Upper lobe of left lung (tissue), 6 donors: ENCODE results near the gene CCDC110. TPM values are rescaled to one million over a fixed set of nuclear protein-coding genes. Genes with fewer than 3 reads are reported as not detected.

Experiments
- ATAC-seq, 2 donors: fragments of 200-7000 bp; cut with Tn5 transposase; one replicate each; pipeline ENCODE4 v1.9.1; 2022; ENCODE audit warnings: mild to moderate bottlenecking in 2 of 2, moderate library complexity in 2 of 2; ENCODE audit not compliant: low FRiP score in 2 of 2
- DNase-seq, 2 donors: peaks; one replicate each; pipeline ENCODE4 v3.0.0-alpha.2; 2019 to 2020
- H3K27ac ChIP-seq, 4 donors: fragments of 200-600 bp; sonication (generic); one replicate each; pipeline ENCODE4 v1.5.1; 2016 to 2019
- H3K27me3 ChIP-seq, 4 donors: fragments of 200-600 bp; sonication (generic); one replicate each; pipeline ENCODE4 v1.5.1; 2017 to 2019
- H3K36me3 ChIP-seq, 4 donors: fragments of 200-600 bp; sonication (generic); one replicate each; pipeline ENCODE4 v1.5.1; 2016 to 2019
- H3K4me1 ChIP-seq, 4 donors: fragments of 200-600 bp; sonication (generic); one replicate each; pipeline ENCODE4 v1.5.1; 2018 to 2019
- H3K4me3 ChIP-seq, 4 donors: fragments of 200-600 bp; sonication (generic); one replicate each; pipeline ENCODE4 v1.5.1; 2017 to 2019; ENCODE audit warnings: mild to moderate bottlenecking in 2 of 4, moderate library complexity in 1 of 4
- H3K9me3 ChIP-seq, 4 donors: fragments of 200-600 bp; sonication (generic); one replicate each; pipeline ENCODE4 v1.5.1; 2018 to 2019
- EP300 ChIP-seq, 4 donors: sonication (generic); formaldehyde crosslinking; IDR thresholded peaks; one replicate each; pipeline ENCODE4 v1.5.1; 2017; ENCODE audit warnings: antibody characterized with exemption in 4 of 4, control low read depth in 2 of 4
- POLR2A ChIP-seq, 4 donors: fragments of 450-650 bp; IDR thresholded peaks; one replicate each; pipeline ENCODE4 v1.5.1; 2016 to 2017; ENCODE audit warnings: antibody characterized with exemption in 4 of 4, mild to moderate bottlenecking in 2 of 4
- POLR2AphosphoS5 ChIP-seq, 2 donors: sonication (generic); formaldehyde crosslinking; IDR thresholded peaks; one replicate each; pipeline ENCODE4 v1.5.1; 2017; ENCODE audit warnings: antibody characterized with exemption in 2 of 2
- WGBS, 2 donors: methylation state at CpG; one replicate each; pipeline ENCODE4 v1.1.5; 2017 to 2018; 5-methylcytosine and 5-hydroxymethylcytosine counted together
- total RNA-seq, 6 donors: library from RNA; depleted of rRNA in 4 of 6; stranded (reverse); fragments of >200 nt in 4 of 6; gene quantifications; one replicate each; pipeline versions ENCODE4 v1.1.0 to v1.2.1, GENCODE V29; 2016 to 2021
- TF ChIP-seq, protein P1 (sequence below), 6 experiments: fragments of 450-650 bp in 4 of 6; fragments of 200-600 bp in 2 of 6; sonication (generic) in 2 of 6; IDR thresholded peaks; one replicate each; pipeline ENCODE4 v1.5.1; 2016 to 2019; ENCODE audit warnings: antibody characterized with exemption in 6 of 6
- donor health status: DM: no; HTN: no; CAD: no; lungs with moderate emphysema.
- donor health status: DM: no; HTN: yes; CAD: no; lungs with severe emphysema.

The CCDC110 gene
- total RNA-seq, 6 donors from 2014 or later: 0.15 to 0.79 (median 0.48) TPM; not detected in 2

- H3K9me3 ChIP-seq: no peaks in the 10 kb centered on the region
- no peak for DNase-seq
- no peak for ATAC-seq
- peaks cover 4 to 15% (median 11%) of the 10 kb centered on the region in 4 donors for H3K4me1 ChIP-seq
- H3K36me3 ChIP-seq: no peaks in the 10 kb centered on the region
- H3K4me3 ChIP-seq: no peak overlapping the region
- no peaks in the 10 kb centered on the region for H3K27me3 ChIP-seq
- 86 to 89% methylated on average over 5 of the region's 5 CpGs for WGBS, 2 donors
- TF ChIP-seq, protein P1, sequence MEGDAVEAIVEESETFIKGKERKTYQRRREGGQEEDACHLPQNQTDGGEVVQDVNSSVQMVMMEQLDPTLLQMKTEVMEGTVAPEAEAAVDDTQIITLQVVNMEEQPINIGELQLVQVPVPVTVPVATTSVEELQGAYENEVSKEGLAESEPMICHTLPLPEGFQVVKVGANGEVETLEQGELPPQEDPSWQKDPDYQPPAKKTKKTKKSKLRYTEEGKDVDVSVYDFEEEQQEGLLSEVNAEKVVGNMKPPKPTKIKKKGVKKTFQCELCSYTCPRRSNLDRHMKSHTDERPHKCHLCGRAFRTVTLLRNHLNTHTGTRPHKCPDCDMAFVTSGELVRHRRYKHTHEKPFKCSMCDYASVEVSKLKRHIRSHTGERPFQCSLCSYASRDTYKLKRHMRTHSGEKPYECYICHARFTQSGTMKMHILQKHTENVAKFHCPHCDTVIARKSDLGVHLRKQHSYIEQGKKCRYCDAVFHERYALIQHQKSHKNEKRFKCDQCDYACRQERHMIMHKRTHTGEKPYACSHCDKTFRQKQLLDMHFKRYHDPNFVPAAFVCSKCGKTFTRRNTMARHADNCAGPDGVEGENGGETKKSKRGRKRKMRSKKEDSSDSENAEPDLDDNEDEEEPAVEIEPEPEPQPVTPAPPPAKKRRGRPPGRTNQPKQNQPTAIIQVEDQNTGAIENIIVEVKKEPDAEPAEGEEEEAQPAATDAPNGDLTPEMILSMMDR (IDR thresholded peaks at IDR 0.05): no peak
- TF ChIP-seq EP300 (IDR thresholded peaks at IDR 0.05) (no peak), POLR2AphosphoS5 (IDR thresholded peaks at IDR 0.05) (no peak), POLR2A (IDR thresholded peaks at IDR 0.05) (no peak)
- no peak overlapping the region for H3K27ac ChIP-seq
Observed at GRCh38 chr4:185510806-185511205, 39.3 kb upstream of the CCDC110 start.

GRCh38 chr4:185508181-185508580 lies 36.6 kb upstream of the CCDC110 start:
- peaks cover 2 to 10% (median 4%) of the 10 kb centered on the region in 4 donors for H3K4me1 ChIP-seq
- WGBS, 2 donors: 64 to 75% methylated on average over 4 of the region's 4 CpGs
- no peaks in the 10 kb centered on the region for H3K36me3 ChIP-seq
- ATAC-seq (peak in 1 of 2 donors; percentile 60), DNase-seq (no peak)
- H3K27ac ChIP-seq: no peak overlapping the region
- no peaks in the 10 kb centered on the region for H3K9me3 ChIP-seq
- no peaks in the 10 kb centered on the region for H3K27me3 ChIP-seq
- no peak overlapping the region for H3K4me3 ChIP-seq
- TF ChIP-seq POLR2A (IDR thresholded peaks at IDR 0.05) (no peak), POLR2AphosphoS5 (IDR thresholded peaks at IDR 0.05) (no peak), EP300 (IDR thresholded peaks at IDR 0.05) (no peak)
- TF ChIP-seq, protein P1 (IDR thresholded peaks at IDR 0.05): no peak

GRCh38 chr4:185506422-185506821 lies 34.9 kb upstream of the CCDC110 start:
- 93 to 94% methylated on average over 20 of the region's 20 CpGs for WGBS, 2 donors
- Histone ChIP-seq H3K36me3 (peaks cover 0 to 10% (median 2%) of the 10 kb centered on the region in 4 donors), H3K27me3 (no peaks in the 10 kb centered on the region), H3K4me1 (no peaks in the 10 kb centered on the region), H3K9me3 (no peaks in the 10 kb centered on the region), H3K27ac (no peak overlapping the region), H3K4me3 (no peak overlapping the region)
- ATAC-seq: no peak
- peak in 1 of 2 donors; percentile 57 for DNase-seq
- TF ChIP-seq EP300 (IDR thresholded peaks at IDR 0.05) (no peak), POLR2AphosphoS5 (IDR thresholded peaks at IDR 0.05) (no peak), POLR2A (IDR thresholded peaks at IDR 0.05) (no peak)
- TF ChIP-seq, protein P1 (IDR thresholded peaks at IDR 0.05): no peak

DNA sequence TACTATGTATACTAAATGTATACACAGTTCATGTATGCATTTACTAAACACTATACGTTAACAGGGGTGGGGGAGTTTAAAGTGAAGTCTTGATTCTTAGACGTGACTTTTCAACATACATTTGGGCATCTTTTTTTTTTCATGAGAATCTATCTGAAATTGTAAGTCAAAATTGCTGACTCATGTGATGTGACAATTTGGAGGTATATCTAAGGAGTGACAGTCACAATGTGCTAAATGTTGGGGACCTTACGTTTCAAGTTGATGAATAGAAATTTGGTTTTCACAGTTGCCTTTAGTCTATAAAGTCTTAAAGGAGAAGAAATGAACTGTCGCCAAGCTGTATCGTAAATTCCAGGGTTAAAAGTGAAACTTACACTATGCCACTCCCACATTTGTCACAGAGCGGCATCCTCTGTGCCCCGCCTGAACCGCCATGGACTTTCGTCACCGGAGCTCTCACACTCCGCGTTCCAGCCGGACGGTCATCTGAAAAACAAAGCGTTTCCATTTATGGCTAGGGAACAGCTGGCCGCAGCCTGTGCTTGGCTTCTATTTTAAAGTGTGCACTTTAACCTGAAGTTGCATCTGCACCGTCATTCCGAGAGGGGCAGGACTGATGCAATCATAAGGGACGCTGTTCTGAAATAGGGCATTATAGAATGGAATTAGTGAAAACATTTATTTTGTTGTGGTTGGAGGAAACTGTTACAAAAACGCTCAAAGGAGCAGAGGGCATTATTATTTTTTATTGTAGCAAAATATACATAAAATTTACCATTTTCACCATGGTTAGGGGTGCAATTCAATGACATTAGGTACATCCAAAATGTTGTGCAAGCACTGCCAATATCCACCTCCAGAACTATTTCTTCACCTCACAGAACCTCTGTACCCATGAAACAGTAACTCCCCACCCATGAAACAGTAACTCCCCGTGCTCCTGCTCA lies 32.8 kb upstream of the CCDC110 start:
- H3K4me3 ChIP-seq: peak overlapping the region in 1 of 4 donors; percentile 19
- ATAC-seq (peak; percentile 38 to 71), DNase-seq (peak; percentile 17 to 39)
- WGBS, 2 donors: 70 to 80% methylated on average over 21 of the region's 21 CpGs
- H3K36me3 ChIP-seq: peaks cover 0 to 14% (median 2%) of the 10 kb centered on the region in 4 donors
- TF ChIP-seq POLR2AphosphoS5 (IDR thresholded peaks at IDR 0.05) (peak; percentile 85), EP300 (IDR thresholded peaks at IDR 0.05) (peak in 1 of 4 donors; percentile 64)
- TF ChIP-seq, protein P1 (IDR thresholded peaks at IDR 0.05): no peak
- peaks cover 0 to 7% (median 0%) of the 10 kb centered on the region in 4 donors for H3K9me3 ChIP-seq
- H3K4me1 ChIP-seq: no peaks in the 10 kb centered on the region
- H3K27ac ChIP-seq: peak overlapping the region in 3 of 4 donors; percentile 23 to 32 (median 30)
- H3K27me3 ChIP-seq: no peaks in the 10 kb centered on the region
